ENCODE results near the gene CPTP.

The CPTP gene

GRCh38 chr1:1376551-1377226 is 52.1 kb downstream of the CPTP start:
- TF ChIP-seq CTCF (IDR thresholded peaks at IDR 0.05; ENCODE audit: borderline replicate concordance, insufficient read depth, low read depth, low read length) = no peak
- no peak overlapping the region for H3K4me3 ChIP-seq (ENCODE audit: low read depth, low read length)

- no peak overlapping the region for H3K4me3 ChIP-seq (ENCODE audit: low read depth, low read length)
- no peak for TF ChIP-seq CTCF (IDR thresholded peaks at IDR 0.05; ENCODE audit: borderline replicate concordance, insufficient read depth, low read depth, low read length)
Measured at GRCh38 chr1:1377540-1378205, 53.1 kb downstream of the CPTP start.
